Measurements from ENCODE around the gene EZH1.

EZH1 gene
- 139 to 277 (median 206) reads per million in 4 experiments for total RNA-seq

- DNase-seq, result peak; percentile 91
These were observed at the start of gene EZH1 for GRCh38 chr17:42744806-42745617. TSS of gene EZH1 (minus strand) at chr17:42745040. CDS start at chr17:42728941, 16,099 bp downstream.

- no peak for DNase-seq
These were observed 47.7 kb upstream of the EZH1 start for GRCh38 chr17:42792545-42792944.

GRCh38 chr17:42791948-42792347, 47.1 kb upstream of the EZH1 start:
- DNase-seq, result no peak

GRCh38 chr17:42787266-42787665, 42.4 kb upstream of the EZH1 start:
- no peak for DNase-seq

DNA sequence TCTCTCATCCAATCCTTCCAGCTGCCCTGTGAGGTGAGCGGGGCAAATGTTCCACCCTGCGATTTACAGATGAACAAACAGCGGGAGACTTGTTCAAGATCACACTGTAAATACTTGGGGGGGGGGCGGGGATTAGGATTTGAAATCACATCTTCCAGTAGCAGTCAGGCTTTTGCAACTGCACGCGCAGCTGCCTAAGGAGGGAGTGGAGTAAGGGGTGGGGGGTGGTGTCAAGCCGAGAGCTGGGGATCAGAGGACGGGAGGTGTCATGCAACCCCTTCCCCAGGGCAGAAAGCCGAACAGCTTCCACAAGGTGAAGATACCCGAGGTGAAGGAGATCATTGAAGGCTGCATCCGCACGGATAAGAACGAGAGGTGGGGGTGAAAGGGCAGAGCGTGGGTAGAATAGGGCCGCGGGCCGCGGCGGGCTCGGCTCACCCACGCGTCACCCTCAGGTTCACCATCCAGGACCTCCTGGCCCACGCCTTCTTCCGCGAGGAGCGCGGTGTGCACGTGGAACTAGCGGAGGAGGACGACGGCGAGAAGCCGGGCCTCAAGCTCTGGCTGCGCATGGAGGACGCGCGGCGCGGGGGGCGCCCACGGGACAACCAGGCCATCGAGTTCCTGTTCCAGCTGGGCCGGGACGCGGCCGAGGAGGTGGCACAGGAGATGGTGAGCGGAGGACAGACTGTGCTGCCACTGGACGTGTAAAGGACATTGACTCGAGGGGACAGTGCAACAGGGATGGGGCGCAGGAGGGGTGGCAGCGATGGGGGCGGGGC, 40.2 kb upstream of the EZH1 start:
- DNase-seq, result no peak

DNA sequence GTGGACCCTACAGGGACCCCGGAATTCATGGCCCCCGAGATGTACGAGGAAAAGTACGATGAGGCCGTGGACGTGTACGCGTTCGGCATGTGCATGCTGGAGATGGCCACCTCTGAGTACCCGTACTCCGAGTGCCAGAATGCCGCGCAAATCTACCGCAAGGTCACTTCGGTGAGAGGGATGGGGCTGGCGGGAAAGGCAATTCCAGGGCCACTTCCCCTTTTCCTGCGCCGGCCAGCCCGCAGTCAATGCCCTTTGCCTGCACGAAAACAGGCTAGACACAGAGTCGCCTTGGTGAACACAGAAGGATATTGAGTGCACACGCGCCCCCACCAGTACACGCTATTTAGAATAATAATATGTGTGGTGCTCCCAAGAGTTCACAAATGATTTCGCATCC, 39.6 kb upstream of the EZH1 start:
- no peak for DNase-seq

GRCh38 chr17:42783791-42784138, 38.9 kb upstream of the EZH1 start:
- no peak for DNase-seq

GRCh38 chr17:42783062-42783790, 38.4 kb upstream of the EZH1 start:
- no peak for DNase-seq

DNA sequence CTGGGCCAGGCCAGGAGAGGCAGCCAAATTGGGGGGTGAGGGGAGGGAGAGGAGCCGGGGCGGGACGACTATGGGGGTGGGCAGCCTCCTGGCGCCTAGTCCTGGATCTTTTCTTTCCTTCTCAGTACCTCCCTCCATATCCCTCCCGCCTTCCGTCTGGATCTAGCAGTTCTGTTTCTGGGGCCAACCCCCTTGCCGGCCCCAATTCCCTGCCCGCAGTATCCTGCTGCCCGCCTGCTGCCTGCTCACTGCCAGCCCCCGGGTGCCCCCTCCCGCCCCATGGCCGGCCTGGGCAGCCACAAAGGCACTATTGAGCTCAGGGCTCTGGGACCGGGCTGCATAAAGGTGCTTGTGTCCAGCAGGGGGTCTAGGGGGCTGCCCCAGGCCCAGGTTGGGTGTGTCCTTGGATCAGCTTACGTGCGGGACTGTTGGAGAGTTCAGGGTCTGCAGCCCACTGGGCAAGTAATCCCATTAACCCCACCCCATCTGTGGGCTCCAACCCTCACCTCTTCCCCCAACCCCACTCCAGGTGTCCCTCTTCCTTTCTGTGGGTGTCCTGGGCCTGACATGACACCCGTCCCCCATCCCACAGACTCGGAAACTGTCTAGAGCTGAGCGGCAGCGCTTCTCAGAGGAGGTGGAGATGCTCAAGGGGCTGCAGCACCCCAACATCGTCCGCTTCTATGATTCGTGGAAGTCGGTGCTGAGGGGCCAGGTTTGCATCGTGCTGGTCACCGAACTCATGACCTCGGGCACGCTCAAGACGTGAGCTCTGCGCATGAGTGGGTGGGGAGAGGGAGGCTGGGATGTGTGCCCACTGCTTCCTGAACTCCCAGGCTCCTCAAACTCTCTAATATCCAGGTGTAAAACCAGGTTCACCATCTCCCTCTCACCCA, 37.6 kb upstream of the EZH1 start:
- no peak for DNase-seq

GRCh38 chr17:42781639-42782165, 36.9 kb upstream of the EZH1 start:
- no peak for DNase-seq

- no peak for DNase-seq
These were observed 36.2 kb upstream of the EZH1 start for GRCh38 chr17:42780851-42781638.

DNA sequence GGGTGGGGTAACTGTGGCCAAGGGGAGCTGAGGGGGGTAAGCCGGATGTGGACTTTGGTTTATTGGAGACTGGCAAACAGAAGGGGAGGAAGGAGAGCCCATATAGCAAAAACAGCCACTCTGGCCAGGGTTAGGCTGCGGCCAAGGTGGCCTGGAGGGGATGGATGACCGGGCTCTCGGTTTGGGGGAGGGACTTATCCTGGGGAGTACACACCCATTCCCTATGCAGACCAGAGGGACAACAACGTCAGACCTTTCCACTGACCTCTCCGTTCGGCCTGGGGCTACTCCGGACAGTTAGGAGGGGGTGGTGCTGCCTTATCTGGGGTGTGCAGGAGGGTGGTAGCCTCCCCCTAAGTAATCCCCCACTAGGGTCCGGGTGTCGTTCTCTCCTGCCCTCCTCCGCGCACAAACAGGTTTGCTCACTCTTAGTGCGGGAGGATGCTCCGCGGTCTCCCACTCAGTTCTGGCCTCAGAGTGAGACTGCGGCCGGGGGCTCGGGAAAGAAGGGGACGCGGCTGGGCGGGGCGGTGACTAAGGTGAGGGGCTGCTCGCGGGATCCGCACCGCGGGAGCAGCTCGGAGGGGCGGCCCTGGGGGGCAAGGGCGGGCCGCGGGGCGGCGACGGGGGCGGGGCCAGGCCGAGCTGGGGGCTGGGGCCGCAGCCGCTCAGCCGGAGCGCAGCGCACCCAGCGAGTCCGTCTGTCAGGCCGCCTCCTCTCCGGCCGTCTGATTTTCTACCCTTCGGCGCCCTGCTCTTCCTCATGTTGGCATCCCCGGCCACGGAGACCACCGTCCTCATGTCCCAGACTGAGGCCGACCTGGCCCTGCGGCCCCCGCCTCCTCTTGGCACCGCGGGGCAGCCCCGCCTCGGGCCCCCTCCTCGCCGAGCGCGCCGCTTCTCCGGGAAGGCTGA, 35.4 kb upstream of the EZH1 start, which contains the start of gene WNK4:
Gene WNK4, plus strand, starts transcription at position 675 of the 915 bp plus-strand sequence. Its CDS starts 89 bp downstream, at position 764.
- DNase-seq, result no peak

- DNase-seq, result no peak
These were observed 34.6 kb upstream of the EZH1 start for GRCh38 chr17:42779304-42779935.

- no peak for DNase-seq
These were observed 33.7 kb upstream of the EZH1 start for GRCh38 chr17:42778570-42778969.

DNA sequence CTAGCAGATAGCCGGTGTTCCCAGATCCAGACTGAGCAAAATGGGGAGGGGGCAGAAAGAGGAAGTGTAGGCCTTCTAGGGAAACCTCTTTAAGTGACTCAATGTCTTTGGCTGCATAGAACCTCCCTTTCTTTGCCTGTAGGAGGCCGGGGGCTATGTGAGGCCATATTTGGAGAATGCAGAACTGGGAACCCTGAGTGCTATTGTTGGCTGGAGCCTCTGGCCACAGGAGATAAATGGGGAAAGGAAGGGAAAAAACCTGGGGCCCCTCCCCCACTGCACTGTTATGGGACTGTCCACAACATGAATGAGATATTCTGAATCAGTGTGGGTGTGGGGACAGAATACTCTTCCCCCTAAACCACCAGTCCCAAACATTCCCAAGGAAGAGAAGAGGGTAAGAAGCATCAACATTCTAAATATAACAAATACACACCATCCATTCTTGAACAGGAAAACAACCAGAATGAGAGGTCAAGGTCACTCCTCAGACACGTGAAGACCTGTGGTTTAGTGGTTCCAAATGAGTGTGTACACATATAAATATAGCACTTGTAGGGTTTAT, 30.8 kb upstream of the EZH1 start:
- DNase-seq, result no peak

- no peak for DNase-seq
These were observed 29.4 kb upstream of the EZH1 start for GRCh38 chr17:42774066-42774745.

GRCh38 chr17:42773290-42774035, 28.6 kb upstream of the EZH1 start, which contains the start of gene VPS25:
TSS of gene VPS25 (plus strand) at chr17:42773449. CDS start at chr17:42773476, 27 bp downstream.
- DNase-seq, result peak; percentile 58

DNA sequence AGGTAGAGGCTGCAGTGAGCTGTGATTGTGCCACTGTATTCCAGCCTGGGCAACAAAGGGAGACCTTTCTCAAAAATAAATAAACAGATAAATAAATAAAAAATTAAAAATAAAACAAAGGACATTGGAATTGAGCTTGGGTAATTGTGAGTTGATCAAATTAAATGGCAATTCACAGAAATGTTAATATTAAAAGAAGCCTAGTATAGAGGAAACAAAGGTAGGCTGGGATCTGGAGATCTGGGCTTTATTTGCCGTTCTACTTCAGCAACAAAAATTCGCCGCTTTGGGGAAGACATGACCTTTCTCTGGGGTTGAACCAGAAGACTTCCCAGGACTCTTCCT, 28.1 kb upstream of the EZH1 start:
- no peak for DNase-seq
